GM13976 (cell line): Measurements from ENCODE around the gene SORBS1.

Source experiments
- DNase-seq: peaks from one replicate; pipeline ENCODE4 v3.0.0; 2012; ENCODE audit warnings: low spot score
- in situ Hi-C: fragments of 300-500 bp; cut with MboI; formaldehyde crosslinking; loops from one replicate; pipeline ENCODE4 v1.12.0; 2022; ENCODE audit warnings: low sequenced_read_pairs, mixed read lengths, inconsistent platforms; ENCODE audit not compliant: unreplicated experiment
- TF ChIP-seq, protein P1 (sequence below): IDR thresholded peaks from 2 replicates; pipeline ENCODE4 v1.5.1; 2012; ENCODE audit warnings: borderline replicate concordance, mild to moderate bottlenecking; ENCODE audit not compliant: insufficient read depth; ENCODE audit errors: extremely low read depth, missing control alignments, control extremely low read depth

Gene SORBS1

DNA sequence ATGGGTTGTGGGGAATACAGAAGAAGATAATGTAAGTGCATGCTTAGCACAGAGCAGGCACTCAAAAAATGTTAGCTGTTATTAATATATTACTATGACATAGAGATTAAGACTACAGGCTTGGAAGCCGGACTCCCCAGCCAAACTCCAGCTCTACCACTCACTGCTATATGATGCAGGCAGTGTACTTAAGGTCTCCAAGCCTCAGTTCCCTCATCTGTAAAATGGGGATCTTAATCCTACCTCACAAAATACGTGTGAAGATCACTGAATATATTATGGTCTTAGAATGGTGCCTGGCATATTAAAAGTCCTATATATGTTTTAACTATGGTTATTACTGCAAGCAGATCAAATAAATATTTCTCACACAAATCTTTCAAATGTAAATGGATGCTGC is 275.6 kb downstream of the SORBS1 start:
- DNase-seq: no peak
- TF ChIP-seq, protein P1, sequence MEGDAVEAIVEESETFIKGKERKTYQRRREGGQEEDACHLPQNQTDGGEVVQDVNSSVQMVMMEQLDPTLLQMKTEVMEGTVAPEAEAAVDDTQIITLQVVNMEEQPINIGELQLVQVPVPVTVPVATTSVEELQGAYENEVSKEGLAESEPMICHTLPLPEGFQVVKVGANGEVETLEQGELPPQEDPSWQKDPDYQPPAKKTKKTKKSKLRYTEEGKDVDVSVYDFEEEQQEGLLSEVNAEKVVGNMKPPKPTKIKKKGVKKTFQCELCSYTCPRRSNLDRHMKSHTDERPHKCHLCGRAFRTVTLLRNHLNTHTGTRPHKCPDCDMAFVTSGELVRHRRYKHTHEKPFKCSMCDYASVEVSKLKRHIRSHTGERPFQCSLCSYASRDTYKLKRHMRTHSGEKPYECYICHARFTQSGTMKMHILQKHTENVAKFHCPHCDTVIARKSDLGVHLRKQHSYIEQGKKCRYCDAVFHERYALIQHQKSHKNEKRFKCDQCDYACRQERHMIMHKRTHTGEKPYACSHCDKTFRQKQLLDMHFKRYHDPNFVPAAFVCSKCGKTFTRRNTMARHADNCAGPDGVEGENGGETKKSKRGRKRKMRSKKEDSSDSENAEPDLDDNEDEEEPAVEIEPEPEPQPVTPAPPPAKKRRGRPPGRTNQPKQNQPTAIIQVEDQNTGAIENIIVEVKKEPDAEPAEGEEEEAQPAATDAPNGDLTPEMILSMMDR: no peak
- in situ Hi-C loops: no loop called here

DNA sequence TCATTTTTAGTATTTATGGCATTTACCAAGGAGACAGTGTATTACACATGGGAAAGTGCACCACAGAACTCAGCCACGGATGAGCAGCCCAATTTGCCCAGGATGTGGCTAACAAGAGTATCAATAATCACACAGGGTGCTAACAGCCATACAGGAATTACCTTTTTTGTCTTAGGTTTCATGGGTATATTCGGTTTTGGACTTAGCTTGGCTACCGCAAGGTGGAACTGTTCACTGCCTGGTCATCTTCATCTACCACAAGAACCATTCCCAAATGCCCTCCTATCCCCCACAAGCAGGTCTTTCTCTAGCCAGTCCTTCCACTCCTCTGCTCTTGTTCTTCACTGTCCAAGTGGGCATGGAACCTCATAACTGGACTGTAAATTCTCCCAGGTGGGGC is 276.4 kb downstream of the SORBS1 start:
- no peak for DNase-seq
- TF ChIP-seq, protein P1: no peak
- in situ Hi-C loops: no loop called here

DNA sequence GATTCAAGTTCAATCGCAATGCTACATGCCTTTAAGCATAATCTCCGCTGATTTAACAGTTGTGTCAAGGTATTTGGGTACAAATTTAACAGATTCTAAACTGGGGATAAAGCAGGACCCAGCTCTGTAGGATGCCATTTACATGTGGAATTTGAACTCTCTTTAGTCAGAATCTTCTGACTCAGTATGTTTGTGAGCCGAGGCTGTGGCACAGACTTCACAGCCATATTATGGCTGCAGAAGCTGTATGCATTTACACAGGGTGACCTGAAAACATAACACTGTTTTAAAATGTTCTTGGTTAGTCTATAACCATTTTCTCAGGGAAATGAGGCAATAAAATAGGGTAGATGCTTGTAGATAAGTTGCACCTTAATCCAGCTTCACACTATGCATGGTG is 279.1 kb downstream of the SORBS1 start:
- TF ChIP-seq, protein P1: no peak
- in situ Hi-C loops: no loop called here
- no peak for DNase-seq

DNA sequence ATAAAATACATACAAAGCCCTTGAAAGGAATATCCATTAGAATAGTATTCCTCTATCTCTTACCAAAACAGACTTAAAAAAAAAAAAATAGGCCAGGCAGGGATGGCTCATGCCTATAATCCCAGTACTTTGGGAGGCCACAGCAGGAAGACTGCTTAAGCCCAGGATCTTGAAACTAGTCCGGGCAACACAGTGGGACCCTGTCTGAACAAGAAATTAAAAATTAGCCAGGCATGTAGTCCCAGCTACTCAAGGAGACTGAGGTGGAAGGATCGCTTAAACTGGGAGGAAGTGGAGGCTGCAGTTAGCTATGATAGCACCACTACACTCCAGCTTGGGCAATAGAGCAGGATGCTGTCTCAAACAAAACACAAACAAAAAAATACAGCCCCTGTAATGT is 280.0 kb downstream of the SORBS1 start:
- no peak for DNase-seq
- in situ Hi-C loops: no loop called here
- TF ChIP-seq, protein P1: no peak

DNA sequence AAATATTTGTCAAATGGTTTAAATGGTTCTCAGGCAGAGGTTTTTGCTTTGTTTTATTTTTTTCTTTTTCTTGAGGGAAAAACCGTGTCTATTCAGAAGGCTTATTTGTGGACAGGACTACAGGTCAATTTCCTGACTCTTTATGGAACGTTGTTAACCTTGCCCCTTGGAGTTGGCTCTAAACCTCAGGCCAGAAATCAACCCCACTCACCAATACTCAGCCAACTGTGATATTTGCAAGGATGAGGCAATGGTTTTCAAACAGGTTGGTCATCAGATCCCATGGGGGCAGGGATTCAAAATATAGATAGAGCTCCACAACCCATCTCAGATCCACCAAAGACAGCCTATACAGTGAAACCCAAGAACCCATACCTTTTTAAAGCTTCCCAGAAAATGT is 280.5 kb downstream of the SORBS1 start:
- TF ChIP-seq, protein P1: no peak
- DNase-seq: no peak
- in situ Hi-C loops: no loop called here

DNA sequence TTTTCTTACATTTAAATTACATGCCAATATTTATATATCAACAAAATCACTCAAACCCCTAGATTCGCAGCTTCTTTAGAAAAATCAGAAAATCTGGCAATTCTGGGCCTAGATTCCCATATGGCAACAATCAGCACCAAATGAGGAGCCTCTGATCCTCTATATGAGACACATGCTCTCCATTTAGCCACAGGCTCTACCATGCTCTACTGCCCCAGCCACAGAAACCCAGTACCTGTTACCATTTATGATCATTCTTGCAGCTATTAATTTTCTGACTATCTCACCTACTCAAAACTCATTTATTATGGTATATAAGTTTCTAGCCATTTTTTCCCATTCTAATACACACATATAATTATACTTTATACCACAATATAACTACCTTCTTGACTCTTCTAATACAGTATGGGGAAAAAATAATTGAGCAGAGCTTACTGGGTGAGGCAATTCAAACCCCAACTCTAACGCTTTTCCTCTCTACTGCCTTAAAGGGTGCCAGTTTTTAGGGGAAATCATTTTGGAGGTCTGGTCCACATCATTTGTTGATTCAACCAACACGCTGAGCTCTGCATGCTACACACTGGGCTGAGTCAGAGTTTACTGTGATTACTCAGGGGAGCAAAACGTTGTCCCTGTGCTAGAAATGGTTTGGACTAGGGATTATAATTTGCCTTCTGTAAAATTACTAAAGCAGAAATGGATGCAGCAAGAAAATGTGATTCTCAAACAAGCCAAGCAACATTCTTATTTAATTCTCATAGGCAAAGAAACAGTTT is 281.9 kb downstream of the SORBS1 start:
- no peak for DNase-seq
- in situ Hi-C loops: no loop called here

More for the DNA sequence above, 281.9 kb downstream of the SORBS1 start:
- TF ChIP-seq, protein P1: no peak
